Activated CD4-positive, CD25-positive, alpha-beta regulatory T cell treated with anti-CD3 and anti-CD28 coated beads, Interleukin-2, amount 50 U/mL, for 16 hours (primary cell): ENCODE results near the gene MYH9.
A peak's percentile ranks its signal among the peaks of the same experiment; 100 is the strongest.

Source experiments
- DNase-seq: peaks from one replicate; pipeline ENCODE4 v3.0.0-alpha.2; 2020; ENCODE audit warnings: low read depth, low spot score

The MYH9 gene

DNA sequence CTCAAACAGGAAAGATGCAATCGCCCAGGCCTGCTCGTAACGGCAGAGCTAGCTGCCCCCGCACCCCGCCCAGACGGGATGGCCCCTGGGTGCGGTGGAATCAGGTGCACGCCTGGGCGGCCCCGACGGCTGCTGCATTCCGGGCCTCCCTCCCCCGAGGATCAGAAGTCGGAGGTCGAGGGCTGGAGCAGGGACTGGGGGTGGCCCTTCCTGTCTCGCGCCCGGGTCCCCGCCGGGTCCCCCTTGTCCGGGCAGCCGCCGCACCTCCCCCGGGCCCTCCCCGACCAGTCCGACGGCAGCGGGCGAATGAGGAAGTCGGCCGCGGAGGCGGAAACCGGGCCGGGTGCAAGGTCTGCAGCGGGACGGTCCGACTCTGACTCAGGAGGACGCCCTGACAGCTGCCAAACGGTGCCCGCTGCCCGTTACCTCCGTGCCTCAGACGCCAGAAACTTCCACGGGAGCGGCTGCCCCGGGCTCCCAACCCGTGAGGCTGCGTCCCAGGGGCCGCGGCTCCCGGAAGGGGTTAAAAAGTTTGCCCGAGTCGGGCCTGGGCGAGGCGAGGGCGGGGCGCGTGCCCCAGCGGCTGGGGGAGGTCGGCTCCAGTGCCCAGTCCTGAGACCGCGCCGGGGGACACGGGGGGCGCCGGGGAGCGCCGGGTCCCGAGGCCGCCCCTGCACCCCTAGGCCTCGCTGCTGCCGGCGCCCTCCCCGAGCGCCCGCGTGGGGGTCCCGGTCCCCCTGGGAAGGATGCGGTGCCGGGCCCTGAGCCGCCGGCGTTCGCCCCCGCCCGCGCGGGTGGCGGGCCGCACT is 663 bp downstream of the MYH9 start:
- no peak for DNase-seq

DNA sequence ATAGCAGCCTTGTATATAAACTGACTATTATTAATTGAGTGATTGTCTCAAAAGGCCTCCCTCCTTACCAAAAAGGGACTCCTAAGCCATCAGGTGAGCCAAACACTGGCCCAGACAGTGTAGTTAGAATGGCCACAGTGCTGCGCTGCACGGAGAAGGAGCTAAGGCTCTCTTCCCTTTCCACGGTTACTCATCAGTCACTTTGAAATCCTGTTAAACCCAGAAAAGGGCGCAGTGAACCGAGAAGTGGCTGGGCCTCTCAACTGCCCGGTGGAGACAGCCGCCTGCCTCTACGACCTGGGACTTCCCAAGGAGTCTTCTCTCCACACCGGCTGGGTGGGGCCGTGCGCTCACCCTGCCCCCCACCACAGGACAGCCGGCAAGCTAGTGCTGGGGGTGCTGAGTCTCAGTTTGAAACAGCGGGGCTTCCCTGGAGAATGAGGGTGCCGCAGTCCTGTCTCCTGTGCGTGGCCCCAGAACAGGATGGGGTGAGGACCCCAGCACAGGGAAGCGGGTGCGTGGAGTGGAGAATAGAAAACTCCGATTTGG is 1.3 kb downstream of the MYH9 start:
- DNase-seq: no peak

DNA sequence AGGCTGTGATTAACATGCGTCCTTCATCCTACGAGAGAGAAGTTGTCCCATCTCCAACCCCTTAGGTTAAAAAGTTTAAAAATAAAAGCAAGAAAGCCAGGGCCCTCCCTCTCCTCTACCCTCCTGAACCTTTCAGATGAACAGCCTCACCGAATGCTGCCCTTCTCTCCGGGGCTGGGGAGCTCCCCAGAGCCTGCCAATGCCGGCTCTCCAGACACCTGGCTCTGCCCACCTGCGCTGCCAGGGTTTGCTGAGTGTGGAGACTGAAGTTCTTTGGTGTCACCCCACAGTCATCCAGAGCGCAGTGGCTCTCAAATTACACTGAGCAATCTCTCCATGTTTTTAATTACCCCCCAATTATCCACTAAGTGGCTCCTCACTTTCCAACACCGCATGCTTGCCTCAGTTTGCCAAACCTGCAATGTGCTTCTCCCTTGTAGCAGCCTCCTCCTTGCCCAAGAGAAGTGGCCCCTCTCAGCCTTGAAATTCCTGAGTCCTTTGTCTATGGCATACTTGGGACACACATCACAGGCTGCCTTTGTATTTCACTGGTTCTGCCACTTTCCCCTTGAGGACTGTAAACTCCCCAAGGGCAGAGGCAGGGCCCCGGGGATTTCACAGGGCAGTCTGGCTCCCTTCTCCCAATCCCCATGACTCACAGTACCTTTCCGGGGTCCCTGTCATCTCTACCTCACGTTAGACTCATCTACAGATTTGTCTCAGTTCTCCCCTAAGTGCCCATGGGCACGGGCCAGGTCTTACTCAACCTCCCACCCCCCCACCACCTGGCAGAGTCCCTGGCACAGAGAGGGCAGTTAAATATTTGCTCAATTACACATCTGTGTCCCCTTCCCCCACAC is 2.0 kb downstream of the MYH9 start:
- DNase-seq: peak; percentile 39

DNA sequence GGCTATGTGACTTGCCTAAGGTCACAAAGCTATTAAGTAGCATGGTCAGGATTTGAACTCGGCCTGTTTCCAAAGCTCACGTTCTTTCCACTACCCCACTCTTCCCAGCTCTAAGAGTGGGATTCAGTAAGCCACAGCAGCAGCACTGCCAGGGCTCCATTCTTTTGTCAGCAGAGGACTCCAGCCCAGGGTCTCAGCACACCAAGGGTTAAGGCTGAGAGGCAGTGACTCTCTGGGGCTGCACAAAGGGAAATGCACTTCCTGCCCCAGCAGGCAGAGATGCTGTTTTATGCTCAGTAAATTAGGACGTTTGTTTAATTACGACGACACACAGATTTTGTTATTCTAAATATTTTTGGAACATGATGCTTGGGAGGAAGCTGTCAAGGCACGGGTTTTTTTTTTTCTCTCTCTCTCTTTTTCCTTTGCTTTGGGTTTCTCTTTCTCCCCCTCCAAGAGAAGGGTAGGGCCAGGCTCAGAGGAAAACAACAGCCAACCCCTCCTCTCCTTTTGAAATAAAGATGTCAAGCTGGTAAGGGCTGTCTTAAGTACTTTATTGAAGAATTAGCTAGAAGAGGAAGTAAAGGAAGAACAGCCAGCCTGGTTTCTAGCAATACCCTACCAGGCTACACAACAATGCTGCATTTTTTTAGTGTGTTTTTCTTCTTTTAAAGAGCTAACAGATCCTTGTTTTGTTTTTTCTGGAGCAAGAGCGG is 2.8 kb downstream of the MYH9 start:
- no peak for DNase-seq

DNA sequence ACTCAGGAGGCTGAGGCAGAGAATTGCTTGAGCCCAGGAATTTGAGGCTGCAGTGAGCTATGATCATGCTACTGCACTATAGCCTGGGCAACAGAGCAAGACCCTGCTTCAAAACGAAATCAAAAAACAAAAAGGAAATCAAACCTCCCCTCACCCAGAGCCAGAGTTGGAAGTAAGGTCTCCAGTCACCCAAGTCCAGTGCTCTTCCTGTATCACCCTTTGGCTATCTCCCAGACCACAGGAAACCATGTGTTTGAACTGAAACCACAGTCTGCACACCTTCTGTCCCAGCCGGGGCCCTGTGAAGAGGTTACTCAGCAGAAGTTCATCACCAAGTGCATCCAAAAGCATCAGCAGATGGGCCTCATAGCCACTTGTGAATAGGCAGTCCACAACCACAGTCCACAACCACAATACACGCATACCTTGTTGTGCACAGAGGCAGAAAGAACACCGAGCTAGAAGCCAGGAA is 4.6 kb downstream of the MYH9 start:
- no peak for DNase-seq

DNA sequence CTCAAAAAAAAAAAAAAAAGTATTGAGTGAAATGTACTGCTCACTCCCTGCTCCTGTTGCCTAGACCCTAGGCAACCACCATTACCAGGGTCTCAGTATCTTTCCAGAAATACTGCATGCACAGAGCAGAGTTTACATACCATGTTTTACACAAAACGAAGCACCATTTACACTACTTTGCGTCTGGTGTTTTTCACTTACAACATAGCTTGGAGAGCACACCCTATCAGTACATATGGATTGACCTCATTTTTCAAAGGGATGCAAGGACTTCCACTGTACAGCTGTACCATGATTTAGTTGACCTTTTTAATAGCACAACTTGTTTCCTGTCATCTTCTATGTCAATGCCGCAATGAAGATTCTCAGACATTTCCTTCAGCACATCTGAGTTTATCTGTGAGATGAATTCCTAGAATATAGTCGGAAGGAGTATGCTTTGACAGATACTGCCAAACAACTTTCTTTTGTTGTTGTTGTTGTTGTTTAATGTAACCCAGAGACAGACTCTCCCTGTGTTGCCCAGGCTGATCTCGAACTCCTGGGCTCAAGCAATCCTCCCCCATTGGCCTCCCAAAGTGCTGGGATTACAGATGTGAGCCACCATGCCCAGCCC is 6.1 kb downstream of the MYH9 start:
- no peak for DNase-seq

DNA sequence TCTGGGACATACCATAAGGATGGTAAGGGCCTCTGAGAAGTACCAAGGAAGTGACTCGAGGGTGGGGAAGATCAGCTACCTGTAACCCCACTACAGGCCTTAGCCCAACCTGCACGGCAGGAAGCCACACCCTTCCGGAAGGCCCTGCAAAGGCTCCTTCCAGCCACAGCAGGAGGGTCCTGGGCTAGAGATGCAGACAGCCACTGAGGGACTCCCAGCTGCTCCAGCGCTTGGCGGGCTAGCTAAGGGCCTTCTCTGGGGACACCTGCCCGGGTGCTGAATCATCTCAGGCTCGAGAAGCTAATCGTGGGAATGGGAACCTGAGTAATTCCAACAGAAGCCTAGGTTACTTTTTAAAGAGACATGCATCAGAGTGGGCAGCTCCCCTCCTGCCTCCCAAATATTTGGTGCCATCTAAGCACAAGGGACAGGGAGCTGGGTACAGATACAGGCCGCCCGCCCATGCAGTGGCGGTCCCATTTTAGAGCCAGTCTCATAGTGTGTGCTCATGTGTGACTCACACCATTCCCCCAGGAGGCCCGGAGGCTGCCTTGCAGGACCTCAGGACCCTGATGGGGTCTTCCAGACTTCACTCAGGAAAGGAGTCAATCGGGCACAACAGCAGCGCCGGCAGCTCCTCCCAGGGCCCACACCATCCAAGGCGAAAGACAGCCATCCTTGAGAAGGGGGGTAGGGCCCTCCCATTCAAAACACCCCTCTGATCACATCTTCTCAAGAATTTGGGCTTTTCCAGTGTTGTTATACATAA is 8.0 kb downstream of the MYH9 start:
- no peak for DNase-seq

DNA sequence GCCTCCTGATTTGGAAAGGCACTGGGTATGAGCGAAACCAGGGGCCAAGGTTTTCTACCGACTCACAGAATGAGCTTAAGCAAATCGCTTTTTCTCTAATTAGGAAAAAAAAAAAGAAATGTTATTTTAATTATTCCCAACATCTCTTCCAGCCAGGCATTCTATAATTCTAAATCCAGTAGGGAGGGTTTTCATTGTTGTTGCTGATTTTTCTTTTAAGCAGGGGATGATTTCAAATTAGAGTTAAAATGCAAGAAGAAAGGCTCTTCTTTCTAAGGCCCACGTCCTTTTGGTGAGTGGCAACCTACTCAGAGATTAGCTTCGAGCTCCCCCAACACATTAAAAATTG is 8.9 kb downstream of the MYH9 start:
- DNase-seq: no peak

DNA sequence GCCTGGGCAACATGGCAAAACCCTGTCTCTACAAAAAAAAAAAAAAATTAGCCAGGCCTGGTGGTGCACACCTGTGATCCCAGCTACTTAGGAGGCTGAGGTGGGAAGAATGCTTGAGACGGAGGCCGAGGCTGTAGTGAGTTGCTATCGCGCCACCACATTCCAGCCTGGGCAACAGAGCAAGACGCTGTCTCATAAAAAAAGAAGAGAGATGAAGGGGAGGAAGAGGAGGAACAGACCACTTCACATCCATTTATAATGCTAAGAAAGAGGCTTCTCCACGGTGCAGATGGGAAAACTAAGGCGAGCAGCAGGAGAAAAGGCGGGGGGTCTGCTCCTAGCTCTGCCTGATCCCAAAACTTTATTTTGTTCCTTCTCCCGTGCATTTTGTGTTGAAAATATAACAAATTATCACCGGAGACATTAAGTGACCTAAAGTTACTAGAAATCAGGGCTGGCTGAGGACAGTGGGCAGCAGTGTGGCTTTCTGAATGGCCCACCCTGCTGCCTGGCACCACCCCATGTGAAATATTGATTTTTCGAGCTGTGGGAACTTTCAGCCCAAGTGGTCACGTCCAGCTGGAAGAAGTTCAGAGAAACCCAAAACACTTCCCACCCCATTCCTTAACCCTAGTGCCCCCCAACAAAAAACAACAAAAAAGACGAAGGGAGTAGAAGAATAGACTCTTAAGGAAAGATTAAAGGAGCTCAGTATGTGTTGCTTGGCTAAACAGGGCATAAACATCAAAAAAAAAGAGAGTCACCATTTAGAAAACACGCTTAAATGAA is 9.5 kb downstream of the MYH9 start:
- DNase-seq: no peak

DNA sequence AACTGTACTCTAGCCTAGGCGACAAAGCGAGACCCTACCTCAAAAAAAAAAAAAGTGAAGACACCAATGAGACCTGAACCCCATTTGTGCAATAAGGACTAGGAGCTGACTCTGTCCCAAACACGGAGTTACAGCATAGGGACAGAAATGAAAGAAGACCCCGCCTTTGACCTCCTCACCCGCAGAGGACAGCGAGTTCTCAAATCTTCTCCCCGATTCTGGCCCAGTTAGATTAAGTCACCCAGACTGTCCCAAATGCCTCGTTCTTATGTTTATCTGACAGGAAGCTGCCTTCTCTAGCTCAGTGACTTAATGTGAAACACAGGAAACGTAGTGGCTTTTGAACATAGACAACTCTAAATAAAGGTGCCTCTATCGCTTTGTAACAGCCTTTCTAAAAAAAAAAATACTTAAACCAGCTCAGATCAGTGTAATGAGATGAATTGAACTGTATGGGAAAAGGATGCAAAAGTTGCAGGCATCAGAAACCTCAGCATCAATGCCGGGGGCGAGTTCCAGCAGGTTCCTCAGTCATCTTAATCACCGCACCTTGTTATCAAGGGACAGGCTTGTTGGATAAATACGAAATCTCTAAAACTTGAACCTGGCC is 10.6 kb downstream of the MYH9 start:
- DNase-seq: no peak

DNA sequence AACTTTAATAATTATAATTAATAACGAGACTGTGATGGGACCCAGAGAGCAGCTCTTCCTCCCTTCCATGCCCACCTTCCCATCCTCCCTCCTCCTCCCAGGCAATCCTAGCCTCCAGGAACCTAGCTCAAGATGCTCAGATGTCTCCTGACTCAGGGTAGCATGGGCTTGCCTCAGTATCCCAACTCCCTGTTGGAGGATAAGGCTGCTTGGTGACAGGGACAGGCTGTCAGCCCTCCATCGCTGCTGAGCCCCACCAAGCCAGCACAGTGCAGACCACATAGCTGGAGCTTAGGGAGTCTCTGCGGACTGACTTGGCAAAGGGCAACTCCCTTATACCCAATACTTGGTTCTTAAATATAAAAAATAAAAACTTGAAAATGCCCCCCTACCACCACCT is 11.5 kb downstream of the MYH9 start:
- no peak for DNase-seq

DNA sequence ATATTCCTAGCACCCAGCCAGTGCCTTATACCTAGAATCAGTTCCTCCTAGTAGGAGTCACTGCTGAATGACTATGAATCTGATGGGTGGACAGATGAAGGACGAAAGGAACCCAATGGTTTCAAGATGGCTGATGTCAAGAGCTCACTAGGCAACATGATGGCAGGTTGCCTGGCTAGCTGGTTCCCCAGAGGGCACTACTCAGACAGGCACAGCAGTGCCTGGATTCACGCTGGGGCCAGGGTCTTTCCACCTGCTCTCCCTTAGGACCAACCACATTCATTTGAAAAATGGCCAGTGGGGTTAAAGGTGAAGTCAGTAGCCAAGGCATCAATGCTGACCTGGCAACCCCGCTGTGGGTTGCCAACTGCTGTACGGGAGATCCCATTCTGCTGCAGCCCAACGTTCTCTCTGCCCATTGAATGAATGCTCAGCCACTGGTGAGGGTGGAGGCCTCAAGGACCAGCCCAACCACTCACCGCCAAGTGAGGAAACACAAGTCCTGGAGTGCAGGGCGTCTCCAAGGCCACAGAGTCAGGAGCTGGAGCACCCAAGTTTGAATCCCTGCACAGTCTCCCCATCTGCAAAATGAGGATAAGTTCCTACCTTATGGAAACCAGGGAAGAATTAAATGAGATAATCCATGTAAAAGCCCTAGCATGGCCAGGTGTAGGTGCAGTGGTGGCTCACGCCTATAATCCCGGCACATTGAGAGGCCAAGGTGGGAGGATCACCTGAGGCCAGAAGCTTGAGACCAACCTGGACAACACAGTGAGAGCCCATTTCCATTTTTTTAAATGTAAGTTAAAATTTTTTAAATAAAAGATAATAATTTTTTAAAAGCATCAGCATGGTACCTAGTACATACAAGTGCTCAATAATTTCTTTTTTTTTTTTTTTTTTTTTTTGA is 12.4 kb downstream of the MYH9 start:
- DNase-seq: no peak

DNA sequence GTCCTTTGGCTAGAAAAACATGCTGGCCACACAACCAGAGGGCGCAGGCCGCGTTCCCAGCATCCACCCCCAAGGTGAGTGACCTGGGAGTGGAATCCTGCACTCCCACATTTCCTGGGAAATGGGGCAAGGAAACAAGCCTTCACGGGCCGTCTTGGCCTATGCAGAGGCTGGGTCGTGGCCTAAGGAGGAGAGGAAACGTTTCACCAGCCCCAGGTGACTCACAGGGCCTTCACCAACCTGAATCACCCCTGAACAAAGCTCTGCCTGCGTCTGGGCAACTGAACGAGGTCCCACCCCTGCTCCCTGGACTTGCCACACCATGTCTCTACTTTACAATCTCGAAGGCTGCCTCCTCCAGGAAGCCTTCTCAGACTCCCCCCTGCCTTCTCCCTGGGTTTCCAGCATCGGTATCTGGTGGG is 13.2 kb downstream of the MYH9 start:
- no peak for DNase-seq

DNA sequence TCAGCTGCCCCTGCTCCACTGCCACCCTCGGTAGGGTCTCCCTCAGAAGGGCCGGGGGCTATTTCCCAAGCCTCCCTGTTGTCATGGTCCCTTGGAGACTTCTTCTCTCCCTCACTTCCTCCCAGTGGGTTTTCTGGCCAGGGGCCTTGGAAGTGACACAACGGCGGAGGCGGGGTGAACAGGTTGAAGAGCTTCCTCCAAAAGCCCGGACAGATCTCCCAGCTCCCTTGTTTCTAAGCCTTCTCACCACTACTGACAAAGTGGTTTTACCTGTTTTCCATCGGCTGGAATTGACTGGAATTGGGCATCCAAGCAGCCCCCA is 14.5 kb downstream of the MYH9 start:
- DNase-seq: no peak

DNA sequence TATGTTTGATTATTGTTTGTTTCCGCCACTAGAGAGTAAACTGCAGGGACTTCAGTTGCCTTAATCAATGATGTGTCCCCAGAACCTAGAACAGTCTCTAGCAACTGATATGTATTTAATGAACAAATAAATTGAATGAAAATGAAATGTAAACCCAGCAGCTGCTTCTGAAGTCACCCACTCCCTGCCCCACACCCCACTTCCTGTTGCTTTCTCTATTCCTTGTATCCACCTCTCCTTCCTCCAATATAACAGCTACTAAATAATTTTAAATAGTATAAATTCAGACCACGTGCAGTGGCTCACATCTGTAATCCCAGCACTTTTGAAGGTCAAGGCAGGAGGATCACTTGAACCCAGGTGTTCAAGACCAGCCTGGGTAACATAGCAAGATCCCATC is 15.8 kb downstream of the MYH9 start:
- DNase-seq: no peak

DNA sequence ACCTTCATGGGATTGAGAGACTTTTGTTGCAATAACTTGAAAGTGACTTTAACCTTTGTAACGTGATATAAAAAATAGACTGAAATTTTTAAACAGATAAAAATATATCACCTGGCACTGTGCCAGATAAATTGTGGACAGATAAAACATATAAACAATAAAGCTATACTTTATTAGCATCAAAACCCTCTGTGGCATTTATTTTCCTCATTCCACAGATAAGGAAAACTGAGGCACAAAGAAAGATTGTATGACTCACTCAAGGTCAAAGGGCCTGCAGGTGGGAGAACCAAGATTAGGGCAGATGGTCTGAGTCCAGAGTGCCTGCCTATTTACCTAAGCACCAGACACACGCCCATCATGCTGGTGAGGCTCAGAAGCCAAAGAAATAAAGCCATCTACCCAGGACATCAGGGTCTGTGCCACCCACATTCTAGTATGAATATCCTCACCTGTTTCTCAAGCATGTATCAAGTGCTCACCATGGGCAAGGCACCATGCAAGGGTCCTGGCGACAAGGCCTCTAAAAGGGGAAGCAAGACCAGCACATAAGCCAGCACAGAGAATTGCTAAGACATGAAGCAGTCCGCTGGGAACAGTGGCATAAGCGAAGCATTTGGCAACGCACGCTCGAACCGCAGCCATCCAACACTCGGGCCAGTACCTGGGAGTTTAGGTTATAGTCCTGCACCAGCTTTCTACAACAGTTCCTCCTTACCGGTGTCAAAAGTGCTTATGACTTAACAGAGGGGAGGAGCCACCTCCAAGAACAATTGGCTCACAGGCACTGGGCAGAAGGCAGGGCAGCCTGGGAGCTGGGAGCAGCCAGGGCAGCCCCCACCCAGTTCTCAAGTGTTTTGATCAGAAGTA is 17.6 kb downstream of the MYH9 start:
- no peak for DNase-seq

DNA sequence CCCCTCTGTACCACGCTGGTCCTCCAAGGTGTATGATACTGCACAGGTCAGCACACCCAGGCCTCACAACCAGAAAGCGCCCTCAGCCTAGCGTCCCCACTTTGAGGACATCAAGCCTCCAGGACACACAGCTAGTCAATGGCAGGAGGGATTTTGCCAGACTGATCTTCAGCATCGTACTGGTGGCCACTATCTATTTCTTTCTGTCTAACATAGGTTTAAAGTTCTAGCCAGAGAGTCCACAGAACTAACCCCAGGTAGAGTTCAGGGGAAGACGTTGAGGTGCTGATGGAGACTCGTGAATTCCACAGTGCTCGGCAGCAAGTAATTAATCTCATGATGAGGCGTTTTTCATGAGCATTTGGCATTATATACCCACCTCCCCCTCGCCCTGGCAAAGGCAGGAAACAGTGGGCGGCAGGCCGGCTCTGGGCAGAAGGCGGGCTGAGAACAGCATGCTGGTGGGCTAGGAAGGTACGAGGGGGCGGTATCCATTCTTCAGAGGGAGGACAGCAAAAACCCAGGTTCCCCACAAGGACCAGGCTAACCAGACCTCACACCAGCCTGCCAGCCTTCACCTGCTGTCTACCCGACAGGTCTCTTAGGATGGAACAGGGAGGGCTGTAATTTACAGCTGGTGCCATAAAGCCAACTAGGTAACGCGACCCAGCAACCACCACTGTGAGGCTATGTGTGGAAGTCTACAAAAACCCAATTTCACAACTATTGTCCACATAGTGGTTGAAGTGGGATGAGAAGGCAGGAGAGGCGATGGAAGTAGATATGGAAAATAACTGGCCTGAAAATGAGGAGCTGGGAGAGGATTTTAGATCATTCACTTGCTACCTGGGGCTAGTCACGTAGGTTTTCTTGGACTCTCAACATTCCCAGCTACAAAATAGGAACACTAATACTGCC is 18.5 kb downstream of the MYH9 start:
- no peak for DNase-seq
